GM12892 (cell line): Measurements from ENCODE around the gene SIPA1L3.

ENCODE experiments used
- DNase-seq: peaks from one replicate; pipeline ENCODE4 v3.0.0; 2011; ENCODE audit not compliant: insufficient read length
- FAIRE-seq: peaks from 2 replicates; lab custom pipeline; 2011; peaks lifted over from hg19 to GRCh38; lab: Jason Lieb, UNC
- POLR2A ChIP-seq: IDR thresholded peaks from 2 replicates; pipeline ENCODE4 v1.6.1; 2011; ENCODE audit warnings: low read depth, low read length, control low read depth
- POLR2AphosphoS5 ChIP-seq: IDR thresholded peaks from 2 replicates; pipeline ENCODE4 v1.6.1; 2011; ENCODE audit warnings: low read depth, low read length, control low read depth
- TAF1 ChIP-seq: IDR thresholded peaks from 2 replicates; pipeline ENCODE4 v1.6.1; 2011; ENCODE audit warnings: low read depth, mild to moderate bottlenecking, control low read depth, low read length, borderline replicate concordance

SIPA1L3 gene

DNA sequence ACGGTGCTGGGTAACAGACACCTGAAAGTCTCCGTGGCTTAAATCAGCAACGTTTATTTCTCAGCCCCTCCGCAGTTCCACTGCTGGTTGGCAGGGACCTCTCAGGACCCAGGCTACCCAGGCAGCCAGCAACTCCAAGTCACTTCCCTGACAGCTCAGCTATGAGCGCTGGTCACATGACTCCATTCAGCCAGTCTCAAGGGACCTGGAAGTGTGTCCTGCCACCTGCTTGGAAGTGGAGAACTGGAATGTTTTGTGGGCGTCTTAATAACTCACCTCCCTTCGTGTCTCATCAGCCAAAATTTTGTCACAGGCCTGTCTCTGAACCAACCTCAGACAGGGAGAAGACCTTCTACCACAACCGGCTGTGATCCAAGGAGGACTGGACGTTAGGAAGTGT lies 244.2 kb downstream of the SIPA1L3 start:
- DNase-seq (no peak), FAIRE-seq (no peak)
- no peak for TF ChIP-seq POLR2AphosphoS5
- TF ChIP-seq POLR2A, result no peak

- TF ChIP-seq POLR2A (no peak), TAF1 (no peak), POLR2AphosphoS5 (no peak)
- FAIRE-seq, result no peak
- DNase-seq, result no peak
These were observed 245.7 kb downstream of the SIPA1L3 start for GRCh38 chr19:38152461-38153379.

- no peak for TF ChIP-seq POLR2A
- FAIRE-seq, result no peak
- no peak for DNase-seq
These were observed 248.4 kb downstream of the SIPA1L3 start for GRCh38 chr19:38155453-38155852.

- no peak for TF ChIP-seq POLR2A
- no peak for DNase-seq
These were observed 251.7 kb downstream of the SIPA1L3 start for GRCh38 chr19:38158730-38159129.

DNA sequence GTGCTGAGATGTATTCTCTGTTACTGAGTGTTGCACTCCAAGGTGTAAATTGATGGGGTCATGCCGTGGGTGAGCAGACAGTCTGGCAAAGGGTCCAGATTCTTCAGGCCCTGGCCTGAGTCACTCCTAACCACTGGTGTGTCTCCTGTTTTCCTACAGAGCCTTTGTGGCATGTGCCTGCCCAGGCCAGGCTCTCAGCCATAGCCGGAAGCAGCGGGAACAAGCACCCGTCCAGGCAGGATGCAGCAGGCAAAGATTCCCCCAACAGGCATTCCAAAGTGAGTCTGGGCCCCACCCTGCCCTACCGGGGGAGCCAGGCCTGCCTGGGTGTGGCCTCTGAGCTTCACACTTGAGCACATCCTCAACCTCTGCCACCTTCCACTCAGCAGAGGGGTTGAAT lies 255.1 kb downstream of the SIPA1L3 start:
- no peak for FAIRE-seq
- no peak for DNase-seq
- TF ChIP-seq POLR2AphosphoS5, result no peak

More at GRCh38 chr19:38158730-38159129, 251.7 kb downstream of the SIPA1L3 start:
- no peak for FAIRE-seq

DNA sequence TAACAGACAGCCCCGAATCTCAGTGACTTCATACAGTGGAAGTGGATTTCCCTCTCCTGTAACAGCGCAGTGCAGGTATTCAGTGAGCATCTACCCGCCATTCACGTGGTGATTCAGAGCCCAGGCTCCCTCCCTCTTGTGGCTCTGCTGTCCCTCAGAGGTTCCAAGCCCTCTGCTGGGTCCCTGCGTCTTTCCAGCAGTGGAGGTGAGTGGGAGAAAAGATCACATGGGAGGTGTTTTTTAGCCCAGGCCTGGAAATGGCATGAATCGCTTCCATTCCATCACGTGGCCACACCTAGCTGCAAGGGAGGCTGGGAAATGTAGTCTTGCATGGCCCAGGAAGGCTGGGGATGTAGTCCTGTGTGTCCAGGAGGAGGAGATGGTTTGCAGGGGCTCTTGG lies 255.6 kb downstream of the SIPA1L3 start:
- FAIRE-seq, result no peak

GRCh38 chr19:38163419-38164290 lies 256.6 kb downstream of the SIPA1L3 start:
- FAIRE-seq (no peak), DNase-seq (no peak)
- no peak for TF ChIP-seq POLR2AphosphoS5
- TF ChIP-seq TAF1, result no peak
- no peak for TF ChIP-seq POLR2A

More for the DNA sequence above, 255.6 kb downstream of the SIPA1L3 start:
- TF ChIP-seq POLR2AphosphoS5, result no peak
- TF ChIP-seq TAF1, result no peak
- no peak for TF ChIP-seq POLR2A
- DNase-seq, result no peak

DNA sequence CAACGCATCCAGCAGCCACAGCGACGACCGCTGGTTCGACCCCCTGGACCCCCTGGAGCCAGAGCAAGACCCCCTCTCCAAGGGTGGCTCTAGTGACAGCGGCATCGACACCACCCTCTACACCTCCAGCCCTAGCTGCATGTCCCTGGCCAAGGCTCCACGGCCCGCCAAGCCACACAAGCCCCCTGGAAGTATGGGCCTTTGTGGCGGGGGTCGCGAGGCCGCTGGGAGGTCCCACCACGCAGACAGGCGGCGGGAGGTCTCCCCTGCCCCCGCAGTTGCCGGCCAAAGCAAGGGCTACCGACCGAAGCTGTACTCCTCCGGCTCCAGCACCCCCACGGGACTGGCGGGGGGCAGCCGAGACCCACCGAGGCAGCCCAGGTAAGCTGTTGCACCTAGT lies 257.5 kb downstream of the SIPA1L3 start:
- DNase-seq (no peak), FAIRE-seq (no peak)
- TF ChIP-seq TAF1, result no peak

GRCh38 chr19:38165335-38165734 lies 258.3 kb downstream of the SIPA1L3 start:
- no peak for FAIRE-seq
- TF ChIP-seq POLR2A (no peak), TAF1 (no peak), POLR2AphosphoS5 (no peak)
- DNase-seq, result no peak

GRCh38 chr19:38168637-38169036 lies 261.6 kb downstream of the SIPA1L3 start:
- TF ChIP-seq TAF1, result no peak
- TF ChIP-seq POLR2A, result no peak
- no peak for TF ChIP-seq POLR2AphosphoS5
- FAIRE-seq (no peak), DNase-seq (no peak)

DNA sequence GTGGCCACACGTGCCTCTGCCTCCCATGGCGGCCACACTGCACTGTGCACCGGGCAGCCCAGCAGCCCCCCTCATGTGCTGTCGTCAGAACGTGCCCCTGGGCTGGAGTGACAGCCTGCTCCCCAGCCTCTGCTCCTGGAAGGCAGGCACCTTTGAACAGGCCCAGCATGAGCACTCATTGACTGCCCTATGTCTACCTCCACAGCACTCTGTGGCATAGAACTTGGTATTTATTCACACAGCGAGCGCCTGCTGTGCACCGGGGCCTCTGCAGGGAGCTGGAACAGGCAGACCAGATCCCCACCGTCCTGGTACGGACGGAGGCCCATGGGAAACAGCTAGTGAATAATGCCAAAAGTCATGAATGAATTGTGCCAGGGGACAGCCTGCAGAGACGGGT lies 263.3 kb downstream of the SIPA1L3 start:
- DNase-seq (no peak), FAIRE-seq (no peak)
- TF ChIP-seq TAF1 (no peak), POLR2A (no peak), POLR2AphosphoS5 (no peak)

GRCh38 chr19:38172001-38172400 lies 265.0 kb downstream of the SIPA1L3 start:
- TF ChIP-seq TAF1 (no peak), POLR2AphosphoS5 (no peak), POLR2A (no peak)
- DNase-seq (no peak), FAIRE-seq (no peak)
